ENCODE data around the gene VPS35L. TPM values are rescaled to one million over a fixed set of nuclear protein-coding genes. Genes with fewer than 3 reads are reported as not detected.

VPS35L gene
- total and polyA plus RNA-seq, 2 experiments from 2014 or later = 48.0 to 54.6 TPM

- Histone ChIP-seq H2AFZ (no peak overlapping the region), H3K9me2 (ENCODE audit: insufficient read depth) (no peaks in the 10 kb centered on the region), H3K79me2 (replicated peaks; ENCODE audit: insufficient read depth) (peaks cover 81% of the 10 kb centered on the region), H3K36me3 (ENCODE audit: insufficient read depth) (peaks cover 39% of the 10 kb centered on the region), H3K27ac (ENCODE audit: low read depth) (peak overlapping the region; percentile 45; the same call in 1 of the 2 replicates), H4K20me1 (replicated peaks; ENCODE audit: insufficient read depth) (peaks cover 60% of the 10 kb centered on the region), H3F3A (replicated peaks; ENCODE audit: low read depth) (peaks cover 7% of the 10 kb centered on the region; the same call in 1 of the 2 replicates), H3K4me1 (ENCODE audit: insufficient read depth) (peaks cover 41% of the 10 kb centered on the region), H3K27me3 (ENCODE audit: insufficient read depth) (no peaks in the 10 kb centered on the region), H3K4me3 (no peak overlapping the region), H3K4me2 (peak overlapping the region; percentile 57; the same call in 1 of the 2 replicates)
- Mint-ChIP-seq H3K27me3 (ENCODE audit: insufficient read depth, low read depth, poor library complexity) (peaks cover 24% of the 10 kb centered on the region), H3K4me1 (peaks cover 58% of the 10 kb centered on the region), H3K4me3 (peak overlapping the region; percentile 16; the same call in 1 of the 3 replicates), H3K36me3 (ENCODE audit: low read depth) (peaks cover 98% of the 10 kb centered on the region), H3K27ac (peak overlapping the region; percentile 74), H3K9me3 (no peaks in the 10 kb centered on the region)
- DNase-seq (ENCODE audit: low spot score) (no peak), ATAC-seq (peak; percentile 22)
- TF ChIP-seq EZH2phosphoT487 (IDR thresholded peaks at IDR 0.05; ENCODE audit: unreplicated experiment) = no peak
- no peak for TF ChIP-seq CREB1 (CRISPR knock-in tag; IDR thresholded peaks at IDR 0.05; ENCODE audit: low read depth)
- no peak for TF ChIP-seq JUNB (IDR thresholded peaks at IDR 0.05; ENCODE audit: unreplicated experiment)
- TF ChIP-seq ZNF462 (CRISPR knock-in tag; IDR thresholded peaks at IDR 0.05) = no peak
- TF ChIP-seq CTCF (conservative IDR thresholded peaks at IDR 0.05; ENCODE audit: low read depth in 2 of 2) = no peak
- no peak for TF ChIP-seq ZNF114 (CRISPR knock-in tag; IDR thresholded peaks at IDR 0.05)
- no peak for TF ChIP-seq NANOG (IDR thresholded peaks at IDR 0.05; ENCODE audit: borderline replicate concordance)
- TF ChIP-seq ETS1 (IDR thresholded peaks at IDR 0.05) = no peak
- no peak for TF ChIP-seq EZH2 (IDR thresholded peaks at IDR 0.05; ENCODE audit: low read depth, unreplicated experiment)
- TF ChIP-seq REST (IDR thresholded peaks at IDR 0.05; ENCODE audit: unreplicated experiment) = no peak
Observed at GRCh38 chr16:19708296-19709205, 153.0 kb downstream of the VPS35L start.
